IPS-11a (cell line): ENCODE results near the gene PROX2.

Experiments
- H3K4me3 ChIP-seq: one replicate; pipeline ENCODE4 v1.5.1; 2013; ENCODE audit warnings: low read depth, low read length, control low read depth

The PROX2 gene

DNA sequence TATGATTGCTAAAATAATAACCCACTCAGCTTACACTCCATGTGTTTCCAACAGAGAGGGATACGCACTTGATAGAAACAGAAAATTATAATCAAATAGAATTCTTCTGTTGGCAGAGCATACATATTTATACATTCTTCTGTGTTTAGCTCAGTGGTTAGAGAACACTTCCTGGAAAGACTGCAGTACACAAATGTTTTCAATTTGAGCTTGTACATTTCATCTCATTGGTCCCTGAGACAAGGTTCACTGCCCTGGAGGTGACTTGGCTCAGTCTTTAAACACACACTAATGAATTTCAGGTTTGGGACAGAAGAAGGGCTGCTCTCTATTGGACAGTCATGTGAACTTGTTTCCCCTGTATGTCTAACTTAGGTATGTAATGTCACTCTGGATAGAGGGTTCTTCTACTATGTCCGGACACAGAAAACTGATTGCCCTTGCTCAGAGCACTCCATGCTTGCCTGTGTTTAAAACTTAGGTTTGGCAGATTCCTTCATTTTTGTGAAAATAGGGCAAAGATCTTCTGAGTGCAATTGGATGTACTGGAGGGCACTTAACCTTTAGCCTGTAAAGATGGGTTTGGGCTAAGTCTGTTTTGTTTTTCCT is 22.9 kb downstream of the PROX2 start:
- H3K4me3 ChIP-seq = no peak overlapping the region

GRCh38 chr14:74848768-74849167 is 27.2 kb downstream of the PROX2 start:
- H3K4me3 ChIP-seq = no peak overlapping the region

- H3K4me3 ChIP-seq = no peak overlapping the region
These were observed 28.8 kb downstream of the PROX2 start for GRCh38 chr14:74846968-74847665.

DNA sequence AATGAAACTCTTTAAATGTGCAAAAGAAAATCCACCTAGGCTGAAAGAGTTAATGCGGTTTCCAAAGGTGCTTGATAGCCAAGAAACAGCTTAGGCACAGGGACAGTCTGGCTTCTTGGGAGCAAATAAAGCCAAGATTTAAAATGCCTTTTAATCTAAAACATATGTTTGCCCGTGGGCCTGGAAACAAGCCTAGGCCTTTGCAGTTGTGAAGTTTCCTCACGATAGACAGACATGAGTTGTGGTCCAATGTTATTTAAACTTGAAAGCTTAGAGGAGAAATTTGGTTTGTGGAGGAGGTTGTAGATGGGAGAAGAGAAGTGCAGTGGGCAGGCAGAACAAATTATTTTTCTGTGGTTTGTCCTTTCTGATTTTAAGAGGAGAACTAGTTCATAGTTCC is 29.8 kb downstream of the PROX2 start:
- no peak overlapping the region for H3K4me3 ChIP-seq

DNA sequence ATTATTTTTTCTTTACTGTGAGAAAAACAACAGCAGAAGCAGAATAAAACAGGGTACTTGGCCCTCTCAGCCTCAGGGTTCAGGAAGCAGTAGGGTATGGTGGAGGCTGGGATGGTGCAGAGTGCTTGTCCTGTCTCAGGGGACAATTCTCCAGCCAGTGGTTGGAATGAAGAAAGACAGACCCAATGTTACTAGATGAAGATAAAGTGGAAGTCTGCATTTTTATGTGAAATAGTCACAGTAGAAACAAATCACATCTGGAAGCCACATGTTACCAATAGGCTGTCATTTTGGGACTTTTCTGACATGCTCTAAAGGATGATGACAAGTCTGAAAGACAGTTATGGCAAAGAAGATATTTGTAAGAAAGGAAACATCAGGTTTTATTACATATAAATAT is 32.3 kb downstream of the PROX2 start:
- no peak overlapping the region for H3K4me3 ChIP-seq

- no peak overlapping the region for H3K4me3 ChIP-seq
These were observed 34.4 kb downstream of the PROX2 start for GRCh38 chr14:74841230-74842207.

DNA sequence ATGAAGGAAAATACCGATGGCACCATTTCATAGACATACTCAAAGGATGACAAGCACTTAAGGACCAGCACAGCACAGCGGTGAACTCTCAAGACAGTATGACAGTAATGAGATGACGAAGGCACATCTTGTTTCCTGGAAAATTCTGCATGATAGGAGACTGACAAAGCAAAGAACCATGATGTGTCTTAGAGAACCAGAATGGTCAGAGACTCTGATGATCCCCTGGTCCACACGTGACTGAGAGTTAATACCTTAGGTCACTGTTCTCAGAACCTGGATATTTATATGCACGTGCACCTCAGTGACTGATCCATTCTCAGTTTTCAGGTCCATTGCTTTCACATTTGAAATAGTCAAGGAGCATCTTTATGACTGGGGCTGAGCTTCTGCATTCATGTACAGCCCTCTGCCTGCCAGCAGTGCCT is 35.3 kb downstream of the PROX2 start:
- H3K4me3 ChIP-seq = no peak overlapping the region

GRCh38 chr14:74838166-74838565 is 37.8 kb downstream of the PROX2 start:
- no peak overlapping the region for H3K4me3 ChIP-seq

DNA sequence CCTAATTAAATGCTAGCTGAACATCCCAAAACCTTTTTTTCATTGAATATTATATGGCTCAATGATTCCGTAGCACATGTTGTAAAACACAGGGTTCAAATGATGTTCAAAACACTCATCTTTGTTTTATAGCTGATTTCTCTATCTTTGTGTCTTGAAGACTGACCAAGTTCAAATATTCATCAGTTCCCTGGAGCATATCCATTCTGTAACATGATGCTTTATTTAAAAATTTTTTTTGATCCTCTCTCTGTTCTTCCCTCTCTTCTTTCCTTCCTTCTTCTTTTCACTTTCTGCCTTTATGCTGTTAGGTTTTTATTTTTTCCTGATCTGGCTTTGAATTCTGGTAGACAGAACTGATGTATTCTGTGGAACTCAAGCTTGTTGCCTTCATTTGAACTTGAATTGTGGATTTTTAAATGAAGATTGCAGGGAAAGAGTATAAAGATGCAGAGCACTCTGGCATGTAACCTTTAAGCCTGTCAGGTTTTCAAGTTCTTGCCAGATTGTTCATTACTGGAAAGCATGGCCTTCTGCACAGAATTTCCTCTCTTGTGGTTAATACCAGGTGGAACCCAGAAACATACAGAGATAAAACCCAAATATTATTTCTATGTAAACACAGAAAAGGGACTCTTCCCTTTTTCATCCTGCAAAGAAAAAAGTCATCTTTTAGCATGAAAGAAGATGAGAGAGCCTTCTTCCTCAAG is 39.5 kb downstream of the PROX2 start:
- no peak overlapping the region for H3K4me3 ChIP-seq

DNA sequence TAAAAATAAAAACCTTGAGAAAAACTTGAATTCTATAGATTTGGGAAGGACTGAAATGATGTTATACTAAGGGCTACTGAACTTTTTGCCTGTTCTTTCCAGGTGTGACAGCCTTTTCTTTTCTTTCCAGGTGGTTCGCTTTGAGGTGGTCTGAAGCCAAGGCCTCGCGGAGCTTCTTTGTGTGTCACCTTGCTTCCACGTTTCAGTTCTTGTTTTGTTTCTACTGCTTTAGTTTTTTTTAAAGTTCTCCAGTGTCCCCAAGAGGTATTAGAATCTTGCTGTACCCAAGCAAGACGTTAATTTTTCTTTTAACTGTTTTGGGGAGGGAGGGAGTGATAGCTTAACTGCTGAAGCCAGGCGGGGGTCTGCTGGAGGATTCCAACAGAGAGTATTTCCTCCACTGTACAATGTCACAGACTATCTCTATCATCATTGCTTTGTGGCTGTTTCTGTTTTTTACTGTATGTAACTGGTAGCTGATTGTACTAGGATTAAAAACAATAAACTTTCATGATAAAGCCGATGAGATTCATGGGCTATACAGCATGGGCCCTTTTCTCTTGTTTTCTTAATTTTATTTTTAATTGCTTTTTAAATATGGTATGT is 40.2 kb downstream of the PROX2 start:
- H3K4me3 ChIP-seq = no peak overlapping the region

DNA sequence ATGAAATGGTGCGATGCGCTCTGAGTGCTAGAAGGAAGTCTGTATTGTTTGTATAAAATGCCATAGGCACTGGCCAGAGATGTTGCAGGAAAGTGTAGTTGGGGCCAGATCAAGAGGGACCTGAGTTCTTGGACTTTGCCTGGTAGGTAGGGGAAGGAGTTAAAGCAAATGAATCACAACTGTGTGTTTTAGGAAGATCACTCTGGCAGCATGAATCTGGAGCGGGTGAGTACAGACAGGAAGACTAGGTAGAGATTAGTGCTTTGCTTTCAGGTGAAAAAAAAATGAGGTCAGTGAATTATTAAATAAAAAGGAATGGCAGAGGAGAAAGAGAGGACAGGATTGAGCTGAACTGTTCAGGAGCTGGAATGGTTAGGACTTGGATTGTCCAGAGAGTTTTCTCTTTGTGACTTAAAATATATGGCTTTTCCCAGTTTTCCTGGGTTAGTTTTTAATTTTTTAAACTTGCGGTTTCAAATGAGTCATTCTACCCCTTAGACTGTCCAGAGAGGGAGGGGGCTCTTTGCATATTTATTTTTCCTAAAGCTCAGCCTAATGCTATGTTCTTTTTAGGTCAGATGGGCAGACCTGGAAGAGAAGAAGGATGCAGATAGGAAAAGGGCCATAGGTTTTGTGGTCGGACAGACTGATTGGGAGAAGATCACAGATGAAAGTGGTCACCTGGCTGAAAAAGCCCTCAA is 41.1 kb downstream of the PROX2 start:
- no peak overlapping the region for H3K4me3 ChIP-seq

DNA sequence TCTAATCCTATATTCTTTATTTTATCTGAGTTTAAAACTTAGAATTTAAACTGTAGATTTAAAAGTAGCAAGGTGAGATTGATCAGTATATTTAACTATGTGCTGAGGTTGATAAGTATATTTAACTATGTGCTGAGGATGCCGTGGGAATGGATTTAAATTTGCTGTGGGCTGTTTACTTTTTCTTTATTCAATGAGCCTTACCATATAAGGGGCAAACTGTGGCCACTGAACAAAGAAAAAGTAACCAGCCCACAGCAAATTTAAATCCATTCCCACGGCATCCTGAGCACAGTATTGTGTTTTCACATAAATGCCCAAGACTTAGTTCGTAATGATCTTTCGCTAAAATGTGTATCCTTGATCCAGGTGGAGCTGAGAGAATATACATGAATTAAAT is 43.1 kb downstream of the PROX2 start:
- H3K4me3 ChIP-seq = no peak overlapping the region

DNA sequence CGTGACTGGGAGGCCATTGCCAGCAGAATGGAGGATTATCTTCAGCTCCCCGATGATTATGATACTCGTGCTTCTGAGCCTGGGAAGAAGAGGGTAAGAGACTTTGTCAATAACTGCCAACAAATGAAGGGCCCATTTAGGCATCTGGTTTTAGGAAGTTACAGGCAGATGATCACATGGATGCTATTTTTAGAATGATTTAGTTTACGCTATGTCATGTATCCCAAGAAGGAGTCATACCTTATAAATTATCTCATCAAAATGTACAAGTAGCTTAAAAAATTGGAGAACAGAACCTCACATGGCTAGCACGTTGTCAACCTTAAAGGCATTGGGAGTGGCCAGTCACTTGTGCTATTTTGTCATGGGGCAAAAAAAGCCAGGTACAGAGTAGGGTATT is 46.7 kb downstream of the PROX2 start:
- no peak overlapping the region for H3K4me3 ChIP-seq

DNA sequence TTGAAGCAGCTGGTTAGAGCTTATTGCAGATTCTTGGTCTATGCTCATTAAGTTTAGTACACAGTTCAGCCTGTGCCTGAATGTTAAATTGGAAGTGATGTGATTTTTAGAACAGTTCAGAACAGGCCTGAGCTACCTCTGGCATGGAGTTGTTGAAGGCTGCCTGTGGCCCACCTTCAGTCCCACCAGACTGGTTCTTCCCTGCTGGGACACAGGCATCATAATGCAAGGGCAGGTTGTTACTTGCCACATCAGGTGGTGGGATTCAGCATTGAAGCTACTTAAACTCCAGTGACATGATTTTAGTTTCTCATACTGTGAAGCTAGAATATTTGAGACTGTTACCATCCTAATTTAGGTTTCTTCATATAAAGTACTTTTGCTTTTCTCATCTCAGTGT is 49.4 kb downstream of the PROX2 start:
- no peak overlapping the region for H3K4me3 ChIP-seq
